Hematopoietic multipotent progenitor cell treated with erythropoietin and hydrocortisone succinate and interleukin-3 and kit ligand, for 8 days (in vitro differentiated cells): ENCODE measurements around the gene RFC3.

ENCODE experiments used
- DNase-seq: peaks from one replicate; pipeline ENCODE4 v3.0.0-alpha.2; 2015

RFC3 gene

DNA sequence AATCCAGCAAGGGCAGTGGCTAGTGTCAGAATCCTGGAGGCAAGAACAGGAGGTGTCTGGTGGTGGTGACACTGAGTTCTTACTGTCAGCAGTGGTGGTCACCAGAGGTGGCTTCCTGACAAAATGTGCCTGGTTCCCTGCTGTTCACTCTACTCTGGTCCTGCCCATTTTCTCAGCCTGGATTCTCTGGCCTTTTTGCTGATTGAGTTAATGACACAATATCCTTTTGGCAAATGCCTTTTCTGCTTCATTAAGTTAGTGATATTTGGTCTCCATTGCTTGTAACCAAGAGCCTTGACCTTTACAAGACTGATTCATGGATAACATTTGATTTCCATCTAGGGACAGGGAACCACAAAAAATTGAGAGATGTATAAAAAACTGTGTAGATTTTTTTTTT is 51.1 kb downstream of the RFC3 start:
- DNase-seq: no peak

GRCh38 chr13:33870046-33870668 is 52.2 kb downstream of the RFC3 start:
- no peak for DNase-seq

DNA sequence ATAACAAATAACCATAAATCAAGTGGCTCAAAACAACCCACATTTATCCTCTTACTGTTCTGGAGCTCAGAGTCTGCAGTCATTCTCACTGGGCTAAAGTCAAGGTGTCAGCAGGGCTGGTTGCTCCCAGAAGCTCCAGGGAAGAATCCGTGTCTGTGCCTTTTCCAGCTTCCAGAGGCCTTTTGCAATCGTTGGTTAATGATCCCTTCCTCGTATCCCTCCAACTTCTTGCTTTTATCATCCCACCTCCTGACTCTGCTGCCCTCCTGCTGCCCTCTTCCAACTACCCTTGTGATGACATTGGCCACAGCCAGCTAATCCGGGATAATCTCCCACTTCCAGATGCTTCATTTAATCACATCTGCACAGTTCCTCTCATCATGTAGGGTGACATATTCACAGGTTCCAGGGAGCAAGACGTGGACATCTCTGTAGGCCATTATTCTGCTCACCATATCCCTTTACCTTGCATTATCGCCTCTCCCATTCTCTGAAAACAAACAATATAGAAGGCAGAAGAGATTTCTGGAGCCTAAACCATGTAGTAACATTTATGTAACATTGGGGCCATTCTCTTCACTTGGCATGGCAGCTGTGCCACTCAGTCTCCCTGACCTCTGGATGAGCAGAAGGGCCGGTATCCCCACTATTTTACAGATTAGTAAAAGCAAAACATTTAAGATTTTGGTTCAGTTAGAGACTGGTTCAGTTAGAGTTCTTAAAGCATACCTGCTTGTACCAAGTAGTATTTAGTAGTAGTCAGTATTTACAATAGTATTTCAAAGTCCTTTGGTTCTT is 53.5 kb downstream of the RFC3 start:
- DNase-seq: no peak

GRCh38 chr13:33872005-33872351 is 54.0 kb downstream of the RFC3 start:
- DNase-seq: no peak

GRCh38 chr13:33873251-33873908 is 55.4 kb downstream of the RFC3 start:
- no peak for DNase-seq

DNA sequence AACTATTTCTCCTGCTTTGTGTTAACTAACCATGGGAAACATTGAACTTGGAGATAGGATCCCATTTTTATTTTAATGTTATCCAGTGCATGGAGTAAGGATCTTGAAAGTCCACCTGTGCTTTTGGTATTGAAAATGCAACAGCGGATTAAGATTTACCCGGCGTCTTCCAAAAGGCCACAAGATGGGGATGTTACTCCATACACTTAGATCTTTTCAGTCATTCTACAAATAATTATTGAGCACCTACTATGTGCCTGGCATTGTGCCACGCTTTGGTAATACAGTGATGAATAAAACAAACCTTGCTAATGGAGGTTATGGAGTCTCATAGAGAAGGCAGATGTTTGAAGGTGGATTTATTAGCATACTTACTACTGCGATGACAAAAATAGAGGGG is 56.9 kb downstream of the RFC3 start:
- DNase-seq: peak; percentile 8

GRCh38 chr13:33875618-33876401 is 57.9 kb downstream of the RFC3 start:
- no peak for DNase-seq

DNA sequence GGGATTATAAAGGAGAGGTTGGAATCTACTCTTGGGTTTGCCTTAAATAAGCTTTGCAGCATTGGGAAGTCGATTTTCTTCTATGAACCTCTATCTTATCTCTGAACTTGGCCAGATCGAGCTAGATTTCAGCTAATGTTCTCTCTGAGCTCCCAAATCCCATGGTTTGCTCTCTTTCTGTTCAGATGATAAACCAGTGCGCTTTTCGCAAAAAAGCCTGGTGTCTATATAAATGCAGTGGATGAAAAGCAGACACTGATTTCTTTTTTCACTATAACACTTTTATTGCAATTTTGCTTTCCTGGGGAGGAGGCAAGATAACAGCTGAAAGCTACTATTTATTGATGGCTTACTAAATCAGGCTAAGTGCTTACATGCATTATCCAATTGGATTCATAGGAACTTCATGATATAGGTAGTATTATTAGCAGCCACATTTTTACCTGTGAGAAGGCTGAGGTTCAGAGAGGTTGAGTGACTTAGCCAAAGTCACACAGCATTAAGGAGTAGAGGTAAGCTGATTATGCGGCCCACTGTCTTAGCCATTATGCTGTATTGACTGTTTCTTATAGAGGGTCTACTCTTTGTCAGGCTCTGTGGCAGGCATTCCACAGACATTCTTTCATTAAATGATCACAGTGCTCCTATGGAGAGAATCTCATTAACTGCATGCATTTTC is 58.9 kb downstream of the RFC3 start:
- DNase-seq: no peak

GRCh38 chr13:33879118-33879517 is 61.2 kb downstream of the RFC3 start:
- DNase-seq: no peak

DNA sequence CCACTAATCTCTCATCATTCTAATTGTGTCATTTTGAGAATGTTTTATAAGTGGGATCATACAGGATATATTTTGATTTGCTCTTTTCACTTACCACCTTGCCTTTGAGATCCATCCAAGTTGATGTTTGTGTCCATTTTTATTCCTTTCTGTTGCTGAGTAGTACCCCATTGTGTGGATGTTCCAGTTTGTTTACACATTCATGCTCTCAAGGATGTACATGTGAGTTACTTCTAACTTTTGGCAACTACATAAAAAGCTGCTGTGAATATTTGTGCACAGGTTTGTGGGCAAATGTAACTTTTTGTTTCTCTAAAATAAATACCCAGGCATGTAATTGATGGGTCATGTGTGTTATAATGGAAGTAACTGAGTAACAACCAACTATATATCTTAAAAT is 64.9 kb downstream of the RFC3 start:
- no peak for DNase-seq

- no peak for DNase-seq
Observed at GRCh38 chr13:33884531-33885220, 66.7 kb downstream of the RFC3 start.
